GM18951 (cell line): ENCODE results near the gene AXDND1.
"Not testable (repeated sequence)": the region's sequence is repeated elsewhere in the genome, so short reads cannot be mapped to it uniquely, and the experiment has no call there.

Source experiments
- POLR2A ChIP-seq: IDR thresholded peaks from 4 replicates; pipeline ENCODE4 v1.6.1; 2011; ENCODE audit warnings: mild to moderate bottlenecking; ENCODE audit not compliant: insufficient read length, insufficient read depth; ENCODE audit errors: extremely low read depth
- in situ Hi-C: fragments of 300-500 bp; cut with MboI; formaldehyde crosslinking; loops from one replicate; pipeline ENCODE4 v1.12.0; 2022; ENCODE audit warnings: low sequenced_read_pairs, mixed read lengths, inconsistent platforms; ENCODE audit not compliant: unreplicated experiment

AXDND1 gene

GRCh38 chr1:179424610-179425009 lies 58.8 kb downstream of the AXDND1 start:
- in situ Hi-C loops, result no loop called here
- no peak for TF ChIP-seq POLR2A

GRCh38 chr1:179425186-179425585 lies 59.4 kb downstream of the AXDND1 start:
- in situ Hi-C loops, result no loop called here
- TF ChIP-seq POLR2A, result no peak

DNA sequence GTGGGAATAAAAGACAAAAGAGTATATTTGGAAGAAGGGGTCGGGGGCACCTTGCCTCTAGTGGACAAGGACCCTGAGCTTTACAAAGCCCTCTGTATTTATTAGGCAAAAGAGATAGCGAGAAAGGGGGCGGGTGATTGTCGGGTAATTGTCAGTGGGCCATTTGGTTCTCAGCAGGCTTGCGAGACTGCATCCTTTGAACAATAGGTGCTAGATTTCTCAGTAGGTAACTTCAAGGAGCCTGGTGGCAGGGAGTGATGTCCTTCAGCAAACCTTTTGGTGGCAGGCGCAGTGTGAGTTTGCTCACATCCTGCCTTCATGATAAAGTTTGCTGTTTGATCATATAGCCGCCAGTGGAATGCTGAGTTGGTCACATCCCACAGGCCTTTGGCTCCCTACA lies 71.4 kb downstream of the AXDND1 start:
- no peak for TF ChIP-seq POLR2A
- in situ Hi-C loops, result no loop called here

DNA sequence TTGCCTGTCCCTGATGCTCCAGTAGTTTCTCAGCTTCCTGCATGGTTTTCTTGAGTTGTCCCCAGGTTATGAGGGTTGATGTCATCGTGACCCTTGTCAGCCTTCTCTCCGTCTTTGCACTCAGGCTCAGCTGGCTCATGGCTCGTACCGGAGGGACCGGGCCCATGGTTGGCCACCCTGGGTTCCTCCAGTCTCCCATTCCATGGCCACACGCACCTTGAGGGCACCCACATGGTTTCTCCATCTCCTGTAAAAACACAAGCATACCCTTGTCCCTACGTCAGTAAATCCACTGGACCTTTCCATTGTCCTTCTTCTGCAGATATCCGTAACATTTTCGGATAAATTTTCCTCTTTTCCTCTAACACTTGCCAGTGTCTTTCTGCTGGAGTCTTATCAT lies 73.9 kb downstream of the AXDND1 start:
- in situ Hi-C loops, result not testable (repeated sequence)

DNA sequence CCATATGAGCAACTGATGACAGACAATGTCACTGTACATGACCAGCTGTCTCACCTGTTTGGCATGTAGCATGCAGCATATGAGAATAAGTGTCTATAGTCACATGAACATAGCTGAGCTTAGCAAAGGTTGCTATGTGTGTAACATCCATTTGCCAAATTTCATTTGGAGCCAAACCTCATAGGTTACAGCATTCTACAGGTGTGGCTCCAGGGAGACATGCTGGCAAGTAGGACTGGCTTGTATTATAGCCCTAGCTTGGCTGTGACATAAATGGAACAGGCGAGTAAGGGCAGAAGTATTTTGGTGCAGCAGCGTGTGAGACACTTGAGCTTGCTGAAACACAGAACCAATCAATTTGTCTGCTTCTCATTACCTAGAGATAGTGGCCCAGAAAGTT lies 74.5 kb downstream of the AXDND1 start:
- in situ Hi-C loops, result not testable (repeated sequence)

DNA sequence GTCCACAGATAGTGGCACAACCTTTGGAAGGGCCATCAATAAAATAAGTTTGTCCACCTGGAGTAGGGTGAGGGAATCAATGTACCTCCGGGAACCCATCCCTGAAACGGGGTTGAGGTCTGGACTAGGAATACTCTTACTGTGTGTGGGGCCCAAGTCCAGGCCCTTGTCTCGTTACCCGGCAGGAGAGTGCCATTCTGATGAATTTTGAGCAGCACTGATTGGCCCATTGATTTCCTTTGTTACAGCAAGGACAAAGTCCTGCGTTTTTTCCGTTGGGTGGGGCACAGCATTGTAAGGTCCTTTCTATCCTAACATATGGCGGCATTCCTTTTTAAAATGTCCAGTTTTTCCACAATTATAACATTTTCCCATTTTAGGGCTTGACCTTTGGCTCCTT lies 75.2 kb downstream of the AXDND1 start:
- in situ Hi-C loops, result no loop called here
- TF ChIP-seq POLR2A, result no peak

- in situ Hi-C loops, result no loop called here
- TF ChIP-seq POLR2A, result no peak
These were observed 75.7 kb downstream of the AXDND1 start for GRCh38 chr1:179441501-179441900.

DNA sequence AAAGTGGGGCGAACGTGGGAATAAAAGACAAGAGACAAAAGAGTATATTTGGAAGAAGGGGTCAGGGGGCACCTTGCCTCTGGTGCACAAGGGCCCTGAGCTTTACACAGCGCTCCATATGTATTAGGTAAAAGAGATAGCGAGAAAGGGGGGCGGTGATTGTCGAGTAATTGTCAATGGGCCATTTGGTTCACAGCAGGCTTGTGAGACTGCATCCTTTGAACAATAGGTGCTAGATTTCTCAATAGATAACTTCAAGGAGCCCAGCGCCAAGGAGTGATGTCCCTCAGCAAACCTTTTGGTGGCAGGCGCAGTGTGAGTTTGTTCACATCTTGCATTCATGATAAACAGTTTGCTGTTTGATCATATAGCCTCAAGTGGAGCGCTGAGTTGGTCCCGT lies 77.1 kb downstream of the AXDND1 start:
- in situ Hi-C loops, result not testable (repeated sequence)

DNA sequence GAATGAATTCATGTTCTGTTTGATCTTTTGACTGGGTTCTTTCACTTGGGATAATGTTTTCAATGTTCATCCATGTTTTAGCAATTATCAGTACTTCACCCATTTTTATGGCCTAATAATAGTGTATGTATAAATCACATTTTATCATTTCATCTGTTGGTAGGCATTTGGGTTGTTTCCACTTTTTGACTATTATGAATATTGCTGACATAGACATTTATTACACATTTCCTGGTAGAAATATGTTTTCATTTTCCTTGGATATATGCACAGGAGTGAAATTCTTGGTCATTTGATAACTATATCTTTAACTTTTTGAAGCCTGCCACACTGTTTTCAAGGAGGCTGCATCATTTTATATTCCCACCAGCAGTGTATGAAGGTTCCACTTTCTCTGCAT lies 79.8 kb downstream of the AXDND1 start:
- TF ChIP-seq POLR2A, result no peak
- in situ Hi-C loops, result no loop called here

DNA sequence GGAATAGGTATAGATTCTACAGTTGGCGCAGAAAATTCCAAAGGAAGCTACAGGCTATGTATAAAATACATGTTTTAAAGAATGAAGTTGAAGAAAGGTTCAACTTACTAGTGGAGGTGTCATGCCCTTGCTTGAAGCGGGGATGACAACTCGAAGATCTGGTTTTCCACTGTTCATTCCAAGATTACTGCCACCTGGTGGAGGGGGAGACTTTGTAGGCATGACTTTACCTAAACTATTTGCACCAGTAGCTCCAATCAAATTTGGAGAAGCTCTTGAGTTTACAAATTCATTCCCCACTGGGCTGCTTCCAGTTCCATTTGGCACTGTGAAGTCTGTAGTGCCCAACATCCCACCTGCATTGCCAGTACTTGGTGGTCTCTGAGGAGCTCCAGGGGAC lies 81.7 kb downstream of the AXDND1 start:
- no peak for TF ChIP-seq POLR2A
- in situ Hi-C loops, result no loop called here

DNA sequence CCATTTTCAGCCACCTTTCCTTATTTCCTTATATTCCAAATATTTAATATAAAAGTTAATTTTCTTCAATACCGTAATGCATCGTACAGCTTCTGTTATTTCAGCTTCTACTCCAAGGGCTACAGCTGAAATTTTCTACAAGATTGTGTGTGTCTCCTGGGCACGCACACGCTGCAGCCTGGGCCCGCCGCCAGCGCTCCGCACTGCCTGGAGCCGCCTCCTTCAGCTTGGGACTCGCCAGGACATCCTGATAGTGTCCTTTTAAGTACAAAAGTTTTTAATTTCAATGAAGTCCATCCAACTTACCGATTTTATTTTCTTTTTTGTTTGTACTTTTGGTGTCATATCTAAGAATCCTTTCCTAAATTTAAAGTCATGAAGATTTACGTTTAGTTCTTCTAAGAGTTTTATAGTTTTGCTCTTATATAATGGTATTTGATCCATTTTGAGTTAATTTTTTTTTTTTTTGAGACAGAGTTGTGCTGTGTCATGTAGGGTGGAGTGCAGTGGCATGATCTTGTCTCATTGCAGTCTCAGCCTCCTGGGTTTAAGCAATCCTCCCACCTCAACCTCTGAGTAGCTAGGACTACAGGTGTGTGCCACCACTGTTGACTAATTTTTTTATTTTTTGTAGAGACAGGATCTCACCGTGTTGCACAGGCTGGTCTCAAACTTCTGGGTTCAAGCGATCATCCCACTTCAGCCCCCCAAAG lies 82.8 kb downstream of the AXDND1 start:
- no peak for TF ChIP-seq POLR2A
- in situ Hi-C loops, result no loop called here

DNA sequence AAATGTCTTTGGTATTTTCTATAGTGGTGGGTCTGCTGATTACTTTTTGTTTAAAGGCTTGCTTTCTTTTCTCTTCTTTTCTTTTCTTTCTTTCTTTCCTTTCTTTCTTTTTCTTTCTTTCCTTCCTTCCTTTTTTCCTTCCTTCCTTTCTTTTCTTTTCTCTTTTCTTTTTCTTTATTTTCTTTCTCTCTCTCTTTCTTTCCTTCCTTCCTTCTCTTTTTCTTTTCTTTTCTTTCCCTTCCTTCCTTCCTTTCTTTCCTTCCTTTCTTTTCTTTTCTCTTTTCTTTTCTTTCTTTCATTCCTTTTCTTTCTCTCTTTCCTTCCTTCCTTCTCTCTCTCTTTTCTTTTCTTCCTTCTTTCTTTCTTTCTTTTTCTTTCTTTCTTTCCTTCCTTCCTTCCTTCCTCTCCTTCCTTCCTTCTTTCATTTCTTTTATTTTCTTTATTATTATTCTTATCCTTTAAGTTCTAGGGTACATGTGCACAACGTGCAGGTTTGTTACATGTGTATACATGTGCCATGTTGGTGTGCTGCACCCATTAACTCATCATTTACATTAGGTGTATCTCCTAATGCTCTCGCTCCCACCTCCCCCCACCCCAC lies 93.9 kb downstream of the AXDND1 start:
- in situ Hi-C loops, result not testable (repeated sequence)

GRCh38 chr1:179465661-179466060 lies 99.9 kb downstream of the AXDND1 start:
- in situ Hi-C loops, result not testable (repeated sequence)

GRCh38 chr1:179474713-179475112 lies 108.9 kb downstream of the AXDND1 start:
- in situ Hi-C loops, result no loop called here
- no peak for TF ChIP-seq POLR2A

DNA sequence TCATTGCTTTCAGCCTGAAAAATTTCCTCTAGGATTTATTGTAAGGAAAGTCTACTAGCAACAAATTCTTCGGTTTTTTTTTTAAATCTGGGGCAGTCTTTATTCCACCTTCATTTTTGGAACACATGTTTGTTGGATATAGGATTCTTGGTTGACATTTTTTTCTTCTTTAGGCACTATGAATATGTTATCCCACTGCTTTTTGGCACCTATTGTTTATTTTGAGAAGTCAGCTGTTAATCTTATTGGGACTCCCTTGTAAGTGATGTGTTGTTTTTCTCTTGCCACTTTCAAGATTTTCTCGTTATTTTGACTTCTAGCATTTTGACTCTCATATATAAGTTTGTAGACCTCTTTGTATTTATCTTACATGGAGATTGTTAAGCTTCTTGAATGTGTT lies 110.7 kb downstream of the AXDND1 start:
- in situ Hi-C loops, result no loop called here
- TF ChIP-seq POLR2A, result no peak
